Neuronal stem cell (in vitro differentiated cells): Measurements from ENCODE around the gene LRMDA.

ENCODE experiments used
- DNase-seq: peaks from one replicate; pipeline ENCODE4 v3.0.0-alpha.2; 2013; ENCODE audit warnings: low spot score
- H2AFZ ChIP-seq: one replicate; pipeline ENCODE4 v1.6.1; 2013; ENCODE audit warnings: mild to moderate bottlenecking, low read length, inconsistent platforms
- H2AK5ac ChIP-seq: 2 replicates; pipeline ENCODE4 v1.6.1; 2013; ENCODE audit warnings: low read depth, mild to moderate bottlenecking, inconsistent platforms, low read length, moderate library complexity, mixed read lengths
- H2BK120ac ChIP-seq: 2 replicates; pipeline ENCODE4 v1.6.1; 2013; ENCODE audit warnings: low read depth, mild to moderate bottlenecking, inconsistent platforms, low read length, moderate library complexity, mixed read lengths
- H2BK12ac ChIP-seq: one replicate; pipeline ENCODE4 v1.6.1; 2013; ENCODE audit warnings: low read length, inconsistent platforms
- H2BK15ac ChIP-seq: 2 replicates; pipeline ENCODE4 v1.6.1; 2013; ENCODE audit warnings: mild to moderate bottlenecking, low read length, inconsistent platforms, mixed read lengths
- H2BK5ac ChIP-seq: one replicate; pipeline ENCODE4 v1.6.1; 2013; ENCODE audit warnings: inconsistent platforms, mild to moderate bottlenecking, low read length, moderate library complexity
- H3K14ac ChIP-seq: one replicate; pipeline ENCODE4 v1.6.1; 2013; ENCODE audit warnings: low read length, inconsistent platforms
- H3K18ac ChIP-seq: 2 replicates; pipeline ENCODE4 v1.6.1; 2013; ENCODE audit warnings: low read length, inconsistent platforms
- H3K23ac ChIP-seq: 2 replicates; pipeline ENCODE4 v1.6.1; 2013; ENCODE audit warnings: low read depth, mild to moderate bottlenecking, mixed read lengths, low read length, inconsistent platforms; ENCODE audit not compliant: poor library complexity
- H3K27ac ChIP-seq: replicated peaks from 3 replicates; pipeline ENCODE4 v1.5.1; 2013; ENCODE audit warnings: low read length, inconsistent platforms
- H3K27me3 ChIP-seq, 3 experiments: 2 replicates each; pipeline ENCODE4 v1.6.1; 2013; ENCODE audit warnings: low read length in 3 of 3, mild to moderate bottlenecking in 2 of 3, inconsistent platforms in 1 of 3, low read depth in 1 of 3, mixed read lengths in 1 of 3, moderate library complexity in 1 of 3; ENCODE audit not compliant: control insufficient read depth in 3 of 3, insufficient read depth in 3 of 3
- H3K36me3 ChIP-seq, 2 donors: replicated peaks in 1 of 2; 2 replicates each; pipeline ENCODE4 v1.6.1; 2013; ENCODE audit warnings: low read length in 2 of 2; ENCODE audit not compliant: control insufficient read depth in 2 of 2, insufficient read depth in 2 of 2
- H3K4ac ChIP-seq: 2 replicates; pipeline ENCODE4 v1.6.1; 2013; ENCODE audit warnings: inconsistent platforms, mild to moderate bottlenecking, low read length, moderate library complexity
- H3K4me1 ChIP-seq, 2 donors: 1 replicate in 1 of 2; 2 replicates in 1 of 2; pipeline ENCODE4 v1.6.1; 2013; ENCODE audit warnings: low read length in 2 of 2, low read depth in 1 of 2; ENCODE audit not compliant: control insufficient read depth in 2 of 2, insufficient read depth in 1 of 2
- H3K4me2 ChIP-seq: one replicate; pipeline ENCODE4 v1.6.1; 2013; ENCODE audit warnings: mild to moderate bottlenecking, low read length, inconsistent platforms; ENCODE audit not compliant: insufficient read depth, poor library complexity, severe bottlenecking
- H3K4me3 ChIP-seq, 2 donors: 2 replicates each; pipeline ENCODE4 v1.5.1; 2013; ENCODE audit warnings: low read length in 2 of 2, mild to moderate bottlenecking in 2 of 2, inconsistent platforms in 1 of 2, moderate library complexity in 1 of 2
- H3K79me1 ChIP-seq: one replicate; pipeline ENCODE4 v1.6.1; 2013; ENCODE audit warnings: low read depth, mild to moderate bottlenecking, inconsistent platforms, low read length, moderate library complexity
- H3K9ac ChIP-seq: one replicate; pipeline ENCODE4 v1.6.1; 2013; ENCODE audit warnings: mild to moderate bottlenecking, low read depth, low read length, inconsistent platforms; ENCODE audit not compliant: poor library complexity
- H3K9me3 ChIP-seq, 2 donors: replicated peaks in 1 of 2; 2 replicates each; pipeline versions ENCODE3 to v1.6.1; 2013; ENCODE audit warnings: low read length in 2 of 2, mild to moderate bottlenecking in 2 of 2, inconsistent platforms in 1 of 2, low read depth in 1 of 2, mixed read lengths in 1 of 2, moderate library complexity in 1 of 2; ENCODE audit not compliant: control insufficient read depth in 2 of 2, insufficient read depth in 1 of 2
- H4K8ac ChIP-seq: one replicate; pipeline ENCODE4 v1.6.1; 2013; ENCODE audit warnings: low read depth, mild to moderate bottlenecking, inconsistent platforms, low read length, moderate library complexity
- H4K91ac ChIP-seq: one replicate; pipeline ENCODE4 v1.6.1; 2013; ENCODE audit warnings: low read length, low read depth, mild to moderate bottlenecking, inconsistent platforms; ENCODE audit not compliant: poor library complexity
- WGBS, 2 donors: extraction: QIAGEN DNeasy Blood & Tissue Kit; methylation state at CpG; one replicate each; pipeline ENCODE4 v1.1.7; 2013; ENCODE audit warnings: missing lambda C conversion rate in 2 of 2, mixed read lengths in 1 of 2; ENCODE audit not compliant: insufficient read length in 2 of 2, insufficient replicate concordance in 1 of 2; ENCODE audit errors: extremely low coverage in 2 of 2; 5-methylcytosine and 5-hydroxymethylcytosine counted together

The LRMDA gene

DNA sequence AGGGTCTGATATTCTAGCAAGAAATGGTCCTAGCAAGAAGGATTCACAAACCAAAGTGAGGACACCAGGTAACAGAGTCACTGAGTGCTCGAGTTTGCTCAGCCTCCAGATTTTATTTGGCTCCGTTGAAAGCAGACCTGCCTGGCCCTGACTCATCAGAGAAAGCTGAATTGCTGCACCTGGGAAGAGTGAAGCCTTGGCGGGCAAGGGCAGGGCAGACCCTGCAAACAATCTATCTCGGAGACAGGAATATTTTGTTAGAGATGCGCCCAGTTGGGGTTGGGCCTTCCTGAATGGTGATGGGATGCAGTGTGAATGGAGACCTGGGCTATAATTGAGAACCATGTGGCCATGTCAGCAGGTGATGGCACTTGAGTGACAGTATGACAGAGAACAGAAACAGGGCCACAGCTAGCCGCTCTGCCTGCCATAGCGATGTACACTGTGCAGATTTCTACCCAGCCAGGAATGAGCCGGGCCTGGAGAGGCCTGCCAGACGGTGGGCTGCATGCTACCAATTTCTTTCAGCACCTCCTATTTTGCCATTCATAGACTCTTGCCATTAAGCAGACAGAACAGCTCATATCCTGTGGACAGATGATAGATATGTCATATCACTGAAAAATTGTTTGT, 744.2 kb downstream of the LRMDA start:
- Histone ChIP-seq H3K4me1 (no peaks in the 10 kb centered on the region), H3K9me3 (no peaks in the 10 kb centered on the region), H2AK5ac (no peak overlapping the region), H3K9ac (no peak overlapping the region), H4K91ac (no peak overlapping the region), H3K23ac (no peak overlapping the region), H3K79me1 (no peaks in the 10 kb centered on the region), H3K27me3 (peaks cover 0 to 5% (median 0%) of the 10 kb centered on the region in 3 experiments), H2BK120ac (no peak overlapping the region), H3K36me3 (no peaks in the 10 kb centered on the region), H2BK15ac (no peak overlapping the region), H4K8ac (no peak overlapping the region), H3K4me3 (no peak overlapping the region), H2AFZ (no peak overlapping the region), H3K27ac (no peak overlapping the region), H3K18ac (no peak overlapping the region), H3K4ac (no peak overlapping the region), H2BK12ac (no peak overlapping the region), H2BK5ac (no peak overlapping the region), H3K4me2 (no peak overlapping the region), H3K14ac (no peak overlapping the region)
- DNase-seq: no peak
- no CpG with 5 or more reads among the region's 9 CpGs for WGBS, 2 donors

DNA sequence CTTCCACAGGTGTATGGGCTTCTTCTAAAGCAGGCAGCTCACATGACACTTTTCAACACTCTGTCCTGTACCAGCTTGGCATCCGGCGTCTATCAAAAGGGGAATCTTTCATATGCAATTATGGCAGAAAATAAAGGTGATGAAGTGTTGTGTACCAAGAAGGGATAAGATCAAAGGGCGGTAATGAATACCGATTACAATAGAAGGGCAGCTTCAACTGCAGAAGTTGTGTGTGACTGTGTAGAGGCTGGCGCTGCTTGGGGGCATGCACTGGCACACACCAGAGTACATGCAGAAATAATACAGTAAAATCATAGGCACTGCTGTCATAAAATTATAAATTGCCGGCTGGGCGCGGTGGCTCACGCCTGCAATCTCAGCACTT, 744.7 kb downstream of the LRMDA start:
- H3K4me3 ChIP-seq: no peak overlapping the region
- no peak overlapping the region for H2AFZ ChIP-seq
- H3K27me3 ChIP-seq: peaks cover 0 to 5% (median 0%) of the 10 kb centered on the region in 3 experiments
- H3K23ac ChIP-seq: no peak overlapping the region
- WGBS, 2 donors: no CpG with 5 or more reads among the region's 9 CpGs
- H2BK120ac ChIP-seq: no peak overlapping the region
- H3K27ac ChIP-seq: no peak overlapping the region
- no peak overlapping the region for H3K4me2 ChIP-seq
- no peaks in the 10 kb centered on the region for H3K4me1 ChIP-seq
- H3K36me3 ChIP-seq: no peaks in the 10 kb centered on the region
- H3K9ac ChIP-seq: no peak overlapping the region
- H3K79me1 ChIP-seq: no peaks in the 10 kb centered on the region
- no peak overlapping the region for H4K91ac ChIP-seq
- no peak overlapping the region for H3K4ac ChIP-seq
- no peak overlapping the region for H3K14ac ChIP-seq
- no peak overlapping the region for H2AK5ac ChIP-seq
- no peaks in the 10 kb centered on the region for H3K9me3 ChIP-seq
- no peak overlapping the region for H2BK15ac ChIP-seq
- no peak overlapping the region for H3K18ac ChIP-seq
- no peak for DNase-seq
- H2BK5ac ChIP-seq: no peak overlapping the region
- H4K8ac ChIP-seq: no peak overlapping the region
- no peak overlapping the region for H2BK12ac ChIP-seq

GRCh38 chr10:76177936-76178335, 746.5 kb downstream of the LRMDA start:
- no CpG with 5 or more reads among the region's 2 CpGs for WGBS, 2 donors
- Histone ChIP-seq H4K91ac (no peak overlapping the region), H3K27me3 (peaks cover 0 to 5% (median 0%) of the 10 kb centered on the region in 3 experiments), H3K4me1 (no peaks in the 10 kb centered on the region), H2AK5ac (no peak overlapping the region), H3K79me1 (no peaks in the 10 kb centered on the region), H3K14ac (no peak overlapping the region), H2BK15ac (no peak overlapping the region), H3K18ac (no peak overlapping the region), H3K4me3 (no peak overlapping the region), H3K27ac (no peak overlapping the region), H2BK120ac (no peak overlapping the region), H2BK12ac (no peak overlapping the region), H2BK5ac (no peak overlapping the region), H3K36me3 (no peaks in the 10 kb centered on the region), H4K8ac (no peak overlapping the region), H3K4ac (no peak overlapping the region), H3K4me2 (no peak overlapping the region), H3K23ac (no peak overlapping the region), H3K9ac (no peak overlapping the region), H3K9me3 (no peaks in the 10 kb centered on the region), H2AFZ (no peak overlapping the region)
- no peak for DNase-seq

DNA sequence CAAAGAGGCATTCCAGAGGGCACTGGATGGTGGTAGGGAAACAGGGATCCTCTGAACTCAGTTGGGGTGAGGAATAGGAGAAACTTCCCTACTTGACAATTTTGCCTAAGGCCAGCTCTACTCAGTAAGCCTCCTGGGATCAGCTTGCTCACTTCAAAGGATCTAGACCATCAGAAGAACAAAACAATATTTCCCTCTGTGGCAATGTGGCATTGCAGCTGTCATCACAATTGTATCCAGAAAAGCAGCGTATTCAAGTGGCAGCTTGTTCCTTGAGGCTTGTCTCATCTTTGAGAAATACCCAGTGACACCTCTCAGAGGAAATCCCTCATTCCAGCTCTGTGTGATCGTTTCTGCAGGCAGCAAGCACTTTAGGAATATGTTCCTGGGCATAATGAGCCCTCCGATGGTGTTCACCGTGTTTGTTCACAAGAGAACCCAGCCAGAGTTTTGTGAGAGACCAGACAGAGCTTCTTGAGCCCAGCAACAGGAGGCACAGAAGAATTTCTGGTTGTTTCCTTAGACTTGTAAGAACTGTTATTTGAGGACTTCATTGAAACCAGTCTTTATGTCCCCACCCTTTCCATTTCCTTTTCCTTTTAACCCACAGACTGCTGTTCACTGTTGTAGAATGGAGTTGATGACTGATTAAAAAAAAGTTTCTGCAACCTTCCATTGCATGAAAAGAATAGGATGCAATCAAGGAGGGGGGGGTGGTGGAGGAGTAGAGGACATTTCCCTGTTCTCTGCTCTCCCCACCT, 747.3 kb downstream of the LRMDA start:
- H3K23ac ChIP-seq: no peak overlapping the region
- no peak overlapping the region for H2AFZ ChIP-seq
- no peak overlapping the region for H3K18ac ChIP-seq
- H3K9ac ChIP-seq: no peak overlapping the region
- H3K4me1 ChIP-seq: no peaks in the 10 kb centered on the region
- H2BK5ac ChIP-seq: no peak overlapping the region
- no peak overlapping the region for H2BK15ac ChIP-seq
- H4K91ac ChIP-seq: no peak overlapping the region
- H3K36me3 ChIP-seq: no peaks in the 10 kb centered on the region
- no peak overlapping the region for H2BK120ac ChIP-seq
- no peak overlapping the region for H3K27ac ChIP-seq
- no CpG with 5 or more reads among the region's 4 CpGs for WGBS, 2 donors
- no peak overlapping the region for H4K8ac ChIP-seq
- no peak overlapping the region for H3K14ac ChIP-seq
- H2AK5ac ChIP-seq: no peak overlapping the region
- H3K27me3 ChIP-seq: peaks cover 0 to 5% (median 0%) of the 10 kb centered on the region in 3 experiments
- H3K9me3 ChIP-seq: no peaks in the 10 kb centered on the region
- H3K4ac ChIP-seq: no peak overlapping the region
- no peaks in the 10 kb centered on the region for H3K79me1 ChIP-seq
- no peak overlapping the region for H3K4me2 ChIP-seq
- DNase-seq: no peak
- no peak overlapping the region for H2BK12ac ChIP-seq
- H3K4me3 ChIP-seq: no peak overlapping the region
